Loucy (cell line): ENCODE results near the gene NRG3.

Source experiments
- H2AFZ ChIP-seq: fragments of 200-600 bp; sonication (generic); 2 replicates; pipeline ENCODE4 v1.6.0; 2016; ENCODE audit warnings: antibody characterized with exemption, mild to moderate bottlenecking, low read length, moderate library complexity
- H3F3A ChIP-seq: fragments of 200-600 bp; 2 replicates; pipeline ENCODE4 v1.6.0; 2016; ENCODE audit warnings: antibody characterized with exemption, low read depth, mild to moderate bottlenecking
- H3K27me3 ChIP-seq: fragments of 200-600 bp; sonication (generic); 2 replicates; pipeline ENCODE4 v1.6.1; 2014; ENCODE audit warnings: low read length, mild to moderate bottlenecking; ENCODE audit not compliant: insufficient read depth, poor library complexity, severe bottlenecking
- H3K36me3 ChIP-seq: fragments of 200-600 bp; sonication (generic); 2 replicates; pipeline ENCODE4 v1.6.1; 2016; ENCODE audit warnings: low read length; ENCODE audit not compliant: insufficient read depth
- H3K4me1 ChIP-seq: fragments of 200-600 bp; sonication (generic); 2 replicates; pipeline ENCODE4 v1.5.1; 2014; ENCODE audit warnings: low read length, mild to moderate bottlenecking; ENCODE audit not compliant: insufficient read depth, poor library complexity, severe bottlenecking
- H3K4me2 ChIP-seq: fragments of 200-600 bp; sonication (generic); 2 replicates; pipeline ENCODE4 v1.6.0; 2014; ENCODE audit warnings: antibody characterized with exemption, low read length, low read depth, mild to moderate bottlenecking; ENCODE audit not compliant: poor library complexity, severe bottlenecking
- H3K4me3 ChIP-seq: fragments of 200-600 bp; sonication (generic); 2 replicates; pipeline ENCODE4 v1.5.1; 2014; ENCODE audit warnings: low read length, mild to moderate bottlenecking, mixed read lengths; ENCODE audit not compliant: poor library complexity, severe bottlenecking
- H3K79me2 ChIP-seq: fragments of 200-600 bp; sonication (generic); 2 replicates; pipeline ENCODE4 v1.6.1; 2014; ENCODE audit warnings: low read length; ENCODE audit not compliant: insufficient read depth
- H3K9ac ChIP-seq: fragments of 200-600 bp; sonication (generic); 2 replicates; pipeline ENCODE4 v1.6.0; 2014; ENCODE audit warnings: mild to moderate bottlenecking, low read depth, low read length, moderate library complexity; ENCODE audit not compliant: poor library complexity, severe bottlenecking
- H3K9me2 ChIP-seq: fragments of 200-600 bp; sonication (generic); replicated peaks from 2 replicates; pipeline ENCODE4 v1.6.1; 2016; ENCODE audit warnings: low read depth, low read length, mixed read lengths
- H3K9me3 ChIP-seq: fragments of 200-600 bp; sonication (generic); 2 replicates; pipeline ENCODE4 v1.6.1; 2014; ENCODE audit warnings: mild to moderate bottlenecking, antibody characterized with exemption, low read length, low read depth; ENCODE audit not compliant: insufficient read depth
- H4K20me1 ChIP-seq: fragments of 200-600 bp; sonication (generic); 2 replicates; pipeline ENCODE4 v1.6.0; 2014; ENCODE audit warnings: antibody characterized with exemption, low read length, mild to moderate bottlenecking; ENCODE audit not compliant: insufficient read depth, poor library complexity, severe bottlenecking
- CTCF ChIP-seq: fragments of 200-600 bp; sonication (generic); conservative IDR thresholded peaks from 2 replicates; pipeline ENCODE4 v1.5.1; 2014; ENCODE audit warnings: mild to moderate bottlenecking, antibody characterized with exemption, low read length
- EZH2phosphoT487 ChIP-seq: fragments of 200-600 bp; IDR thresholded peaks from 2 replicates; pipeline ENCODE4 v1.6.1; 2018; ENCODE audit warnings: antibody characterized with exemption, mild to moderate bottlenecking, moderate library complexity, borderline replicate concordance

The NRG3 gene

GRCh38 chr10:82242778-82243177, 367.8 kb downstream of the NRG3 start:
- H3K4me2 ChIP-seq: no peak overlapping the region
- TF ChIP-seq EZH2phosphoT487 (no peak), CTCF (no peak)
- no peak overlapping the region for H3K4me3 ChIP-seq

GRCh38 chr10:82245157-82245556, 370.2 kb downstream of the NRG3 start:
- H3K27me3 ChIP-seq: no peaks in the 10 kb centered on the region
- no peaks in the 10 kb centered on the region for H4K20me1 ChIP-seq
- no peak overlapping the region for H2AFZ ChIP-seq
- TF ChIP-seq EZH2phosphoT487 (no peak), CTCF (no peak)
- H3K4me3 ChIP-seq: no peak overlapping the region
- no peaks in the 10 kb centered on the region; the same call in 1 of the 2 replicates for H3K9me3 ChIP-seq
- H3K4me2 ChIP-seq: no peak overlapping the region
- H3K79me2 ChIP-seq: no peaks in the 10 kb centered on the region
- H3K4me1 ChIP-seq: no peaks in the 10 kb centered on the region
- H3K9me2 ChIP-seq: no peaks in the 10 kb centered on the region
- H3K9ac ChIP-seq: no peak overlapping the region
- H3K36me3 ChIP-seq: no peaks in the 10 kb centered on the region
- H3F3A ChIP-seq: no peaks in the 10 kb centered on the region

More at GRCh38 chr10:82242778-82243177, 367.8 kb downstream of the NRG3 start:
- Histone ChIP-seq H3K9me3 (no peaks in the 10 kb centered on the region; the same call in 1 of the 2 replicates), H3K9me2 (no peaks in the 10 kb centered on the region), H3K9ac (no peak overlapping the region), H3K79me2 (no peaks in the 10 kb centered on the region), H3F3A (no peaks in the 10 kb centered on the region), H2AFZ (no peak overlapping the region), H3K4me1 (no peaks in the 10 kb centered on the region), H3K27me3 (no peaks in the 10 kb centered on the region), H3K36me3 (no peaks in the 10 kb centered on the region), H4K20me1 (no peaks in the 10 kb centered on the region)

GRCh38 chr10:82245906-82246560, 371.0 kb downstream of the NRG3 start:
- no peaks in the 10 kb centered on the region for H4K20me1 ChIP-seq
- no peak overlapping the region for H2AFZ ChIP-seq
- no peaks in the 10 kb centered on the region for H3K36me3 ChIP-seq
- no peaks in the 10 kb centered on the region for H3K9me2 ChIP-seq
- H3K4me1 ChIP-seq: no peaks in the 10 kb centered on the region
- TF ChIP-seq CTCF (no peak), EZH2phosphoT487 (no peak)
- H3K4me3 ChIP-seq: no peak overlapping the region
- no peaks in the 10 kb centered on the region for H3K79me2 ChIP-seq
- no peaks in the 10 kb centered on the region for H3K27me3 ChIP-seq
- no peak overlapping the region for H3K9ac ChIP-seq
- no peaks in the 10 kb centered on the region for H3F3A ChIP-seq
- H3K4me2 ChIP-seq: no peak overlapping the region
- H3K9me3 ChIP-seq: no peaks in the 10 kb centered on the region; the same call in 1 of the 2 replicates
